WTC11 (cell line): ENCODE results near the gene TNFRSF11A.

ENCODE experiments used
- ATF1 ChIP-seq: sonication (generic); formaldehyde crosslinking; IDR thresholded peaks from 2 replicates; pipeline ENCODE4 v1.8.1; 2023; ENCODE audit warnings: mild to moderate bottlenecking, moderate library complexity, missing genetic modification reagents
- ATF2 ChIP-seq: sonication (generic); formaldehyde crosslinking; IDR thresholded peaks from 2 replicates; pipeline ENCODE4 v1.8.1; 2022; ENCODE audit warnings: low read depth, missing genetic modification reagents, borderline replicate concordance
- ATF3 ChIP-seq: sonication (generic); formaldehyde crosslinking; conservative IDR thresholded peaks from 2 replicates; pipeline ENCODE4 v1.8.1; 2022; ENCODE audit warnings: mild to moderate bottlenecking, missing genetic modification reagents
- CDX4 ChIP-seq: fragments of 250-450 bp; sonication (Bioruptor Pico); IDR thresholded peaks from 2 replicates; pipeline ENCODE4 v1.9.0; 2021; ENCODE audit warnings: moderate library complexity, mild to moderate bottlenecking, inconsistent platforms, borderline replicate concordance
- CTCF ChIP-seq: fragments of 200-600 bp; IDR thresholded peaks from 2 replicates; pipeline ENCODE4 v1.8.0; 2022; ENCODE audit warnings: antibody characterized with exemption
- E2F4 ChIP-seq: sonication (generic); formaldehyde crosslinking; IDR thresholded peaks from 2 replicates; pipeline ENCODE4 v1.8.1; 2022; ENCODE audit warnings: low read depth, mild to moderate bottlenecking, moderate library complexity, missing genetic modification reagents, borderline replicate concordance
- ESRRA ChIP-seq: sonication (generic); formaldehyde crosslinking; IDR thresholded peaks from 2 replicates; pipeline ENCODE4 v1.8.1; 2022; ENCODE audit warnings: mild to moderate bottlenecking, missing genetic modification reagents, borderline replicate concordance
- FOXJ3 ChIP-seq: sonication (generic); formaldehyde crosslinking; IDR thresholded peaks from 2 replicates; pipeline ENCODE4 v1.9.0; 2021; ENCODE audit warnings: missing genetic modification reagents, mild to moderate bottlenecking, borderline replicate concordance
- FOXK1 ChIP-seq: sonication (generic); formaldehyde crosslinking; IDR thresholded peaks from 2 replicates; pipeline ENCODE4 v1.8.0; 2022; ENCODE audit warnings: mild to moderate bottlenecking, moderate library complexity, missing genetic modification reagents
- NR1H2 ChIP-seq: sonication (generic); formaldehyde crosslinking; IDR thresholded peaks from 2 replicates; pipeline ENCODE4 v1.9.0; 2021; ENCODE audit warnings: mild to moderate bottlenecking, moderate library complexity, missing genetic modification reagents
- SP1 ChIP-seq: sonication (generic); formaldehyde crosslinking; conservative IDR thresholded peaks from 2 replicates; pipeline ENCODE4 v1.8.1; 2022; ENCODE audit warnings: missing genetic modification reagents
- ZNF532 ChIP-seq: fragments of 250-450 bp; sonication (Bioruptor Pico); IDR thresholded peaks from 2 replicates; pipeline ENCODE4 v1.9.0; 2021; ENCODE audit warnings: mild to moderate bottlenecking, borderline replicate concordance
- TF ChIP-seq, protein P1 (sequence below): sonication (generic); formaldehyde crosslinking; IDR thresholded peaks from 2 replicates; pipeline ENCODE4 v1.8.0; 2022; ENCODE audit warnings: mild to moderate bottlenecking, missing genetic modification reagents

DNA sequence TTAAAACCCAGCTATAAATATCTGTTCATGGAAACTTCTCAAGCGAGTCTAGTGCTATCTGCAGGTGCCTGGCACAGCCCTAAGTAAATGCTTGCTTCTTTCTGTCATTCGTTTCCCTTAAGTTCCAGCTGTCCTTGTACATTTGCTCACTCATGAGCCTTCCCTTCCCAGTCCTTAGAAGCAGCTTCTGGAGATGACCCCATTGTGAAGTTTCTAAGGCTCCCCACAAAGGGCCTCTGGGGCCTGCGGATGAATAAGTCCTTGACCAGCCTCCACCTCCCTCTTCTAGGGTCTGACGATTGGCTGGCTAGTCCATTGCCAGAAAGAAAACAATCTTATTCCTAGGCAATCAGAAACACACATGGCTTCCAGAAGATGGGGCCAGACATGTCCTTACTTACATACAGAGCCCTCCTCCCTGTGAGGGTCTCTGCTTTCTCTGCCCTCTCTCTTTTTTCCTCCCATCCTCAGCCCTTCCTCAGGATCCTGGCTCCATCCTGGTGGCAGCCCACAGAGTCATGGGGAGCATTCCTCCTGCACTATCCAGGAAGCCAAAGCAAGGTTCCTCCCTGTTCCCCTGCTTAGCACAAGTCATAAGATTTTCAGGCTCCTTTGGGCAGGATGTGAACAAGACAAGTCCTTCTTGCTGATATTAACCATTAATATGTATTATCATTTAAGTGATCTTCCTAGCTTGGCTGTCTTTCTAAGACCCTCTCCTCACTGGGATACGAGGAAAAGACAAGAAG lies 87.3 kb downstream of the TNFRSF11A start:
- no peak for TF ChIP-seq CTCF
- TF ChIP-seq, protein P1, sequence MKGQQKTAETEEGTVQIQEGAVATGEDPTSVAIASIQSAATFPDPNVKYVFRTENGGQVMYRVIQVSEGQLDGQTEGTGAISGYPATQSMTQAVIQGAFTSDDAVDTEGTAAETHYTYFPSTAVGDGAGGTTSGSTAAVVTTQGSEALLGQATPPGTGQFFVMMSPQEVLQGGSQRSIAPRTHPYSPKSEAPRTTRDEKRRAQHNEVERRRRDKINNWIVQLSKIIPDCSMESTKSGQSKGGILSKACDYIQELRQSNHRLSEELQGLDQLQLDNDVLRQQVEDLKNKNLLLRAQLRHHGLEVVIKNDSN (CRISPR knock-in tag): no peak
- no peak for TF ChIP-seq CDX4
- no peak for TF ChIP-seq ATF1
- no peak for TF ChIP-seq SP1 (CRISPR knock-in tag)
- TF ChIP-seq ZNF532 (CRISPR knock-in tag): no peak
- no peak for TF ChIP-seq FOXK1 (CRISPR knock-in tag)
- no peak for TF ChIP-seq ESRRA (CRISPR knock-in tag)
- no peak for TF ChIP-seq E2F4
- no peak for TF ChIP-seq NR1H2 (CRISPR knock-in tag)
- no peak for TF ChIP-seq ATF3
- no peak for TF ChIP-seq ATF2 (CRISPR knock-in tag)
- TF ChIP-seq FOXJ3: no peak
